Transverse colon (tissue), 4 donors: ENCODE measurements around the gene CASK.

Source experiments
- CTCF ChIP-seq, 5 experiments: fragments of 200-600 bp in 3 of 5; fragments of 450-650 bp in 2 of 5; sonication (generic) in 3 of 5; IDR thresholded peaks; 1 replicate in 2 of 5; 2 replicates in 3 of 5; pipeline ENCODE4 v1.5.1; 2016 to 2017; ENCODE audit warnings: antibody characterized with exemption in 5 of 5, inconsistent platforms in 3 of 5, mild to moderate bottlenecking in 2 of 5, moderate library complexity in 1 of 5
- EP300 ChIP-seq: sonication (generic); formaldehyde crosslinking; IDR thresholded peaks from one replicate; pipeline ENCODE4 v1.6.1; 2017; ENCODE audit warnings: antibody characterized with exemption, low read depth
- POLR2A ChIP-seq: fragments of 450-650 bp; IDR thresholded peaks from one replicate; pipeline ENCODE4 v1.6.1; 2016; ENCODE audit warnings: antibody characterized with exemption, mild to moderate bottlenecking, moderate library complexity
- POLR2AphosphoS5 ChIP-seq, 3 donors: sonication (generic); formaldehyde crosslinking; IDR thresholded peaks; one replicate each; pipeline ENCODE4 v1.6.1; 2016; ENCODE audit warnings: antibody characterized with exemption in 3 of 3

- no peak for TF ChIP-seq CTCF (IDR thresholded peaks at IDR 0.05)
- no peak for TF ChIP-seq POLR2A
- TF ChIP-seq EP300, result no peak
- TF ChIP-seq POLR2AphosphoS5 (IDR thresholded peaks at IDR 0.05), result no peak
Measured at GRCh38 chrX:41935832-41936231, 12.5 kb upstream of the CASK start.
